Measurements from ENCODE around the gene SLC4A1. TPM values are rescaled to one million over a fixed set of nuclear protein-coding genes. Genes with fewer than 3 reads are reported as not detected.

The SLC4A1 gene
- total RNA-seq, 2 donors from 2014 or later, result not detected

- DNase-seq (ENCODE audit: low spot score), result no peak
Observed at GRCh38 chr17:44207743-44208142, 60.2 kb downstream of the SLC4A1 start.

GRCh38 chr17:44207319-44207718 lies 60.6 kb downstream of the SLC4A1 start:
- Mint-ChIP-seq H3K27ac (no peak overlapping the region), H3K9me3 (no peaks in the 10 kb centered on the region), H3K27me3 (no peaks in the 10 kb centered on the region), H3K4me3 (no peak overlapping the region), H3K4me1 (ENCODE audit: low read depth in 2 of 2) (peaks cover 38 to 51% of the 10 kb centered on the region in 2 donors), H3K36me3 (peaks cover 14% of the 10 kb centered on the region)
- DNase-seq (ENCODE audit: low spot score) (no peak), ATAC-seq (no peak)

More at GRCh38 chr17:44207743-44208142, 60.2 kb downstream of the SLC4A1 start:
- no peak for ATAC-seq
- Mint-ChIP-seq H3K4me3 (no peak overlapping the region), H3K27me3 (no peaks in the 10 kb centered on the region), H3K4me1 (ENCODE audit: low read depth in 2 of 2) (peaks cover 34 to 49% of the 10 kb centered on the region in 2 donors), H3K27ac (no peak overlapping the region), H3K36me3 (peaks cover 14% of the 10 kb centered on the region), H3K9me3 (no peaks in the 10 kb centered on the region)

- no peak for DNase-seq (ENCODE audit: low spot score)
- no peak overlapping the region for H3K27ac Mint-ChIP-seq
- ATAC-seq, result no peak
- H3K4me3 Mint-ChIP-seq, result no peak overlapping the region
- H3K9me3 Mint-ChIP-seq, result no peaks in the 10 kb centered on the region
- no peaks in the 10 kb centered on the region for H3K27me3 Mint-ChIP-seq
- H3K36me3 Mint-ChIP-seq, result peaks cover 14% of the 10 kb centered on the region
- H3K4me1 Mint-ChIP-seq (ENCODE audit: low read depth in 2 of 2), result peaks cover 38 to 51% of the 10 kb centered on the region in 2 donors
Observed at GRCh38 chr17:44206825-44207155, 61.1 kb downstream of the SLC4A1 start.

- Mint-ChIP-seq H3K9me3 (no peaks in the 10 kb centered on the region), H3K4me1 (ENCODE audit: low read depth in 2 of 2) (peaks cover 39 to 47% of the 10 kb centered on the region in 2 donors), H3K36me3 (peaks cover 14% of the 10 kb centered on the region)
Observed at GRCh38 chr17:44205962-44206824, 61.7 kb downstream of the SLC4A1 start.

GRCh38 chr17:44204441-44204882 lies 63.5 kb downstream of the SLC4A1 start:
- ATAC-seq (no peak), DNase-seq (ENCODE audit: low spot score) (no peak)
- Mint-ChIP-seq H3K4me1 (ENCODE audit: low read depth in 2 of 2) (peaks cover 38 to 44% of the 10 kb centered on the region in 2 donors), H3K36me3 (peaks cover 7% of the 10 kb centered on the region), H3K9me3 (no peaks in the 10 kb centered on the region), H3K4me3 (no peak overlapping the region), H3K27me3 (no peaks in the 10 kb centered on the region), H3K27ac (no peak overlapping the region)

More at GRCh38 chr17:44205962-44206824, 61.7 kb downstream of the SLC4A1 start:
- Mint-ChIP-seq H3K27ac (no peak overlapping the region), H3K27me3 (no peaks in the 10 kb centered on the region), H3K4me3 (no peak overlapping the region)
- DNase-seq (ENCODE audit: low spot score) (no peak), ATAC-seq (no peak)

- DNase-seq (ENCODE audit: low spot score) (no peak), ATAC-seq (no peak)
- H3K27me3 Mint-ChIP-seq, result no peaks in the 10 kb centered on the region
- peaks cover 7% of the 10 kb centered on the region for H3K36me3 Mint-ChIP-seq
- no peak overlapping the region for H3K4me3 Mint-ChIP-seq
- H3K27ac Mint-ChIP-seq, result peak overlapping the region; percentile 90 to 96
- H3K9me3 Mint-ChIP-seq, result no peaks in the 10 kb centered on the region
- H3K4me1 Mint-ChIP-seq (ENCODE audit: low read depth in 2 of 2), result peaks cover 37 to 41% of the 10 kb centered on the region in 2 donors
Observed at GRCh38 chr17:44203731-44204440, 64.0 kb downstream of the SLC4A1 start.

- H3K27ac Mint-ChIP-seq, result peak overlapping the region; percentile 90 to 96
- DNase-seq (ENCODE audit: low spot score), result no peak
- no peaks in the 10 kb centered on the region for H3K36me3 Mint-ChIP-seq
- peak overlapping the region; percentile 51 for H3K4me3 Mint-ChIP-seq
- peaks cover 36 to 41% of the 10 kb centered on the region in 2 donors for H3K4me1 Mint-ChIP-seq (ENCODE audit: low read depth in 2 of 2)
- no peak for ATAC-seq
- H3K27me3 Mint-ChIP-seq, result no peaks in the 10 kb centered on the region
- H3K9me3 Mint-ChIP-seq, result no peaks in the 10 kb centered on the region
Observed at GRCh38 chr17:44202756-44203155, 65.2 kb downstream of the SLC4A1 start.

GRCh38 chr17:44200478-44201155 lies 67.3 kb downstream of the SLC4A1 start:
- no peak for ATAC-seq
- Mint-ChIP-seq H3K4me1 (ENCODE audit: low read depth in 2 of 2) (peaks cover 41 to 44% of the 10 kb centered on the region in 2 donors), H3K36me3 (no peaks in the 10 kb centered on the region), H3K4me3 (peak overlapping the region; percentile 95), H3K9me3 (no peaks in the 10 kb centered on the region), H3K27me3 (no peaks in the 10 kb centered on the region), H3K27ac (peak overlapping the region; percentile 90 to 96)
- no peak for DNase-seq (ENCODE audit: low spot score)

GRCh38 chr17:44199553-44200477 lies 68.1 kb downstream of the SLC4A1 start, which contains the start of gene ATXN7L3:
Gene ATXN7L3, minus strand, starts transcription at chr17:44199884. Its CDS starts 1,814 bp downstream, at chr17:44198070.
- Mint-ChIP-seq H3K36me3 (no peaks in the 10 kb centered on the region), H3K27ac (peak within 1 kb of the TSS; percentile 90 to 96), H3K4me3 (peak within 1 kb of the TSS; percentile 95), H3K27me3 (no peaks in the 10 kb centered on the region), H3K9me3 (no peaks in the 10 kb centered on the region), H3K4me1 (ENCODE audit: low read depth in 2 of 2) (peaks cover 41 to 47% of the 10 kb centered on the region in 2 donors)
- peak; percentile 92 to 94 for ATAC-seq
- DNase-seq (ENCODE audit: low spot score), result peak; percentile 99

- Mint-ChIP-seq H3K36me3 (no peaks in the 10 kb centered on the region), H3K4me3 (peak overlapping the region; percentile 76), H3K9me3 (no peaks in the 10 kb centered on the region), H3K27me3 (no peaks in the 10 kb centered on the region), H3K4me1 (ENCODE audit: low read depth in 2 of 2) (peaks cover 35 to 42% of the 10 kb centered on the region in 2 donors), H3K27ac (peak overlapping the region; percentile 79 to 80)
- ATAC-seq, result peak; percentile 44 to 58
- peak; percentile 72 for DNase-seq (ENCODE audit: low spot score)
Observed at GRCh38 chr17:44198721-44199552, 69.0 kb downstream of the SLC4A1 start.
